Measurements from ENCODE around the gene DST.

The DST gene

GRCh38 chr6:56514395-56514794 is 128.3 kb downstream of the DST start:
- POLR2A ChIA-PET, result no interaction called here
- Histone ChIP-seq H3K27me3 (replicated peaks in 2 of 5; ENCODE audit: control insufficient read depth in 4 of 5, insufficient read depth in 5 of 5, low read length in 4 of 5) (no peaks in the 10 kb centered on the region), H3K4me1 (ENCODE audit: control extremely low read depth in 1 of 4, control insufficient read depth in 4 of 4, insufficient read depth in 4 of 4, low read length in 3 of 4) (peaks cover 0 to 14% (median 0%) of the 10 kb centered on the region in 4 experiments), H3K9me3 (ENCODE audit: control extremely low read depth in 1 of 5, control insufficient read depth in 4 of 5, insufficient read depth in 2 of 5, low read depth in 1 of 5, low read length in 4 of 5) (peaks cover 0 to 4% (median 0%) of the 10 kb centered on the region in 5 experiments), H3K27ac (ENCODE audit: insufficient read depth in 1 of 2, low read depth in 1 of 2, low read length in 2 of 2, poor library complexity in 1 of 2, severe bottlenecking in 2 of 2) (no peak overlapping the region), H3K36me3 (ENCODE audit: control insufficient read depth in 4 of 4, insufficient read depth in 4 of 4, low read length in 3 of 4) (peaks cover 4 to 15% (median 13%) of the 10 kb centered on the region in 4 experiments), H3K4me3 (ENCODE audit: control insufficient read depth in 1 of 7, extremely low read depth in 1 of 7, insufficient read depth in 4 of 7, low read depth in 2 of 7, low read length in 6 of 7) (no peak overlapping the region)
- WGBS (ENCODE audit: insufficient coverage), result 100% methylated on average over 1 of the region's 2 CpGs
- DNase-seq, result no peak
- CTCF ChIA-PET, result no interaction called here

- POLR2A ChIA-PET, result no interaction called here
- CTCF ChIA-PET, result interaction anchor here (0.6 to 1.0 kb wide), 2 partner anchors 8 to 13 kb away, joined by 3 to 5 read pairs; no protein-coding TSS in a partner anchor
These were observed 129.1 kb downstream of the DST start for GRCh38 chr6:56513631-56514030.

GRCh38 chr6:56511591-56511990 is 131.1 kb downstream of the DST start:
- no peak for DNase-seq
- POLR2A ChIA-PET, result no interaction called here
- Histone ChIP-seq H3K36me3 (ENCODE audit: control insufficient read depth in 4 of 4, insufficient read depth in 4 of 4, low read length in 3 of 4) (peaks cover 6 to 23% (median 14%) of the 10 kb centered on the region in 4 experiments), H3K4me3 (ENCODE audit: control insufficient read depth in 1 of 7, extremely low read depth in 1 of 7, insufficient read depth in 4 of 7, low read depth in 2 of 7, low read length in 6 of 7) (no peak overlapping the region), H3K9me3 (ENCODE audit: control extremely low read depth in 1 of 5, control insufficient read depth in 4 of 5, insufficient read depth in 2 of 5, low read depth in 1 of 5, low read length in 4 of 5) (no peaks in the 10 kb centered on the region), H3K27ac (ENCODE audit: insufficient read depth in 1 of 2, low read depth in 1 of 2, low read length in 2 of 2, poor library complexity in 1 of 2, severe bottlenecking in 2 of 2) (no peak overlapping the region), H3K27me3 (replicated peaks in 2 of 5; ENCODE audit: control insufficient read depth in 4 of 5, insufficient read depth in 5 of 5, low read length in 4 of 5) (no peaks in the 10 kb centered on the region), H3K4me1 (ENCODE audit: control extremely low read depth in 1 of 4, control insufficient read depth in 4 of 4, insufficient read depth in 4 of 4, low read length in 3 of 4) (peaks cover 0 to 17% (median 0%) of the 10 kb centered on the region in 4 experiments)
- 83% methylated on average over 1 of the region's 2 CpGs for WGBS (ENCODE audit: insufficient coverage)
- CTCF ChIA-PET, result no interaction called here

More at GRCh38 chr6:56513631-56514030, 129.1 kb downstream of the DST start:
- peaks cover 2 to 16% (median 11%) of the 10 kb centered on the region in 4 experiments for H3K36me3 ChIP-seq (ENCODE audit: control insufficient read depth in 4 of 4, insufficient read depth in 4 of 4, low read length in 3 of 4)
- whole genome bisulfite sequencing (ENCODE audit: insufficient coverage), result no CpG with 5 or more reads among the region's 1 CpG
- H3K27me3 ChIP-seq (replicated peaks in 2 of 5; ENCODE audit: control insufficient read depth in 4 of 5, insufficient read depth in 5 of 5, low read length in 4 of 5), result no peaks in the 10 kb centered on the region
- no peak for DNase-seq
- no peaks in the 10 kb centered on the region for H3K9me3 ChIP-seq (ENCODE audit: control extremely low read depth in 1 of 5, control insufficient read depth in 4 of 5, insufficient read depth in 2 of 5, low read depth in 1 of 5, low read length in 4 of 5)
- no peak overlapping the region for H3K27ac ChIP-seq (ENCODE audit: insufficient read depth in 1 of 2, low read depth in 1 of 2, low read length in 2 of 2, poor library complexity in 1 of 2, severe bottlenecking in 2 of 2)
- H3K4me1 ChIP-seq (ENCODE audit: control extremely low read depth in 1 of 4, control insufficient read depth in 4 of 4, insufficient read depth in 4 of 4, low read length in 3 of 4), result peaks cover 0 to 17% (median 0%) of the 10 kb centered on the region in 4 experiments
- no peak overlapping the region for H3K4me3 ChIP-seq (ENCODE audit: control insufficient read depth in 1 of 7, extremely low read depth in 1 of 7, insufficient read depth in 4 of 7, low read depth in 2 of 7, low read length in 6 of 7)

- WGBS (ENCODE audit: insufficient coverage), result 97% methylated on average over 3 of the region's 3 CpGs
These were observed 131.6 kb downstream of the DST start for GRCh38 chr6:56510984-56511531.

GRCh38 chr6:56509031-56509430 is 133.7 kb downstream of the DST start:
- CTCF ChIA-PET, result no interaction called here
- H3K27ac ChIP-seq (ENCODE audit: insufficient read depth in 1 of 2, low read depth in 1 of 2, low read length in 2 of 2, poor library complexity in 1 of 2, severe bottlenecking in 2 of 2), result no peak overlapping the region
- no CpG with 5 or more reads among the region's 3 CpGs for WGBS (ENCODE audit: insufficient coverage)
- peaks cover 8 to 27% (median 17%) of the 10 kb centered on the region in 4 experiments for H3K36me3 ChIP-seq (ENCODE audit: control insufficient read depth in 4 of 4, insufficient read depth in 4 of 4, low read length in 3 of 4)
- H3K9me3 ChIP-seq (ENCODE audit: control extremely low read depth in 1 of 5, control insufficient read depth in 4 of 5, insufficient read depth in 2 of 5, low read depth in 1 of 5, low read length in 4 of 5), result no peaks in the 10 kb centered on the region
- no peak for DNase-seq
- H3K4me1 ChIP-seq (ENCODE audit: control extremely low read depth in 1 of 4, control insufficient read depth in 4 of 4, insufficient read depth in 4 of 4, low read length in 3 of 4), result peaks cover 0 to 8% (median 0%) of the 10 kb centered on the region in 4 experiments
- POLR2A ChIA-PET, result no interaction called here
- H3K27me3 ChIP-seq (replicated peaks in 2 of 5; ENCODE audit: control insufficient read depth in 4 of 5, insufficient read depth in 5 of 5, low read length in 4 of 5), result no peaks in the 10 kb centered on the region
- H3K4me3 ChIP-seq (ENCODE audit: control insufficient read depth in 1 of 7, extremely low read depth in 1 of 7, insufficient read depth in 4 of 7, low read depth in 2 of 7, low read length in 6 of 7), result no peak overlapping the region

More at GRCh38 chr6:56510984-56511531, 131.6 kb downstream of the DST start:
- Histone ChIP-seq H3K36me3 (ENCODE audit: control insufficient read depth in 4 of 4, insufficient read depth in 4 of 4, low read length in 3 of 4) (peaks cover 8 to 26% (median 17%) of the 10 kb centered on the region in 4 experiments), H3K27me3 (replicated peaks in 2 of 5; ENCODE audit: control insufficient read depth in 4 of 5, insufficient read depth in 5 of 5, low read length in 4 of 5) (no peaks in the 10 kb centered on the region), H3K27ac (ENCODE audit: insufficient read depth in 1 of 2, low read depth in 1 of 2, low read length in 2 of 2, poor library complexity in 1 of 2, severe bottlenecking in 2 of 2) (no peak overlapping the region), H3K4me3 (ENCODE audit: control insufficient read depth in 1 of 7, extremely low read depth in 1 of 7, insufficient read depth in 4 of 7, low read depth in 2 of 7, low read length in 6 of 7) (no peak overlapping the region), H3K4me1 (ENCODE audit: control extremely low read depth in 1 of 4, control insufficient read depth in 4 of 4, insufficient read depth in 4 of 4, low read length in 3 of 4) (peaks cover 0 to 16% (median 0%) of the 10 kb centered on the region in 4 experiments), H3K9me3 (ENCODE audit: control extremely low read depth in 1 of 5, control insufficient read depth in 4 of 5, insufficient read depth in 2 of 5, low read depth in 1 of 5, low read length in 4 of 5) (no peaks in the 10 kb centered on the region)
- POLR2A ChIA-PET, result no interaction called here
- CTCF ChIA-PET, result no interaction called here
- no peak for DNase-seq

- Histone ChIP-seq H3K27ac (ENCODE audit: insufficient read depth in 1 of 2, low read depth in 1 of 2, low read length in 2 of 2, poor library complexity in 1 of 2, severe bottlenecking in 2 of 2) (no peak overlapping the region), H3K27me3 (replicated peaks in 2 of 5; ENCODE audit: control insufficient read depth in 4 of 5, insufficient read depth in 5 of 5, low read length in 4 of 5) (no peaks in the 10 kb centered on the region), H3K9me3 (ENCODE audit: control extremely low read depth in 1 of 5, control insufficient read depth in 4 of 5, insufficient read depth in 2 of 5, low read depth in 1 of 5, low read length in 4 of 5) (no peaks in the 10 kb centered on the region), H3K4me3 (ENCODE audit: control insufficient read depth in 1 of 7, extremely low read depth in 1 of 7, insufficient read depth in 4 of 7, low read depth in 2 of 7, low read length in 6 of 7) (no peak overlapping the region), H3K36me3 (ENCODE audit: control insufficient read depth in 4 of 4, insufficient read depth in 4 of 4, low read length in 3 of 4) (peaks cover 4 to 27% (median 17%) of the 10 kb centered on the region in 4 experiments), H3K4me1 (ENCODE audit: control extremely low read depth in 1 of 4, control insufficient read depth in 4 of 4, insufficient read depth in 4 of 4, low read length in 3 of 4) (peaks cover 0 to 14% (median 1%) of the 10 kb centered on the region in 4 experiments)
- ChIA-PET POLR2A (no interaction called here), CTCF (no interaction called here)
- DNase-seq, result no peak
- 98% methylated on average over 4 of the region's 4 CpGs for WGBS (ENCODE audit: insufficient coverage)
These were observed 135.2 kb downstream of the DST start for GRCh38 chr6:56507517-56507916.

- H3K27me3 ChIP-seq (replicated peaks in 2 of 5; ENCODE audit: control insufficient read depth in 4 of 5, insufficient read depth in 5 of 5, low read length in 4 of 5), result no peaks in the 10 kb centered on the region
- no peaks in the 10 kb centered on the region for H3K9me3 ChIP-seq (ENCODE audit: control extremely low read depth in 1 of 5, control insufficient read depth in 4 of 5, insufficient read depth in 2 of 5, low read depth in 1 of 5, low read length in 4 of 5)
- H3K27ac ChIP-seq (ENCODE audit: insufficient read depth in 1 of 2, low read depth in 1 of 2, low read length in 2 of 2, poor library complexity in 1 of 2, severe bottlenecking in 2 of 2), result no peak overlapping the region
- ChIA-PET POLR2A (interaction anchor here (0.6 to 0.7 kb wide), 2 partner anchors 36 to 256 kb away, joined by 3 to 5 read pairs; no protein-coding TSS in a partner anchor), CTCF (interaction anchor here (0.6 to 1.3 kb wide), 4 partner anchors 8 to 193 kb away, joined by 3 to 5 read pairs (median 4); no protein-coding TSS in a partner anchor)
- H3K4me3 ChIP-seq (ENCODE audit: control insufficient read depth in 1 of 7, extremely low read depth in 1 of 7, insufficient read depth in 4 of 7, low read depth in 2 of 7, low read length in 6 of 7), result no peak overlapping the region
- peaks cover 0 to 17% (median 1%) of the 10 kb centered on the region in 4 experiments for H3K4me1 ChIP-seq (ENCODE audit: control extremely low read depth in 1 of 4, control insufficient read depth in 4 of 4, insufficient read depth in 4 of 4, low read length in 3 of 4)
- H3K36me3 ChIP-seq (ENCODE audit: control insufficient read depth in 4 of 4, insufficient read depth in 4 of 4, low read length in 3 of 4), result peaks cover 8 to 27% (median 17%) of the 10 kb centered on the region in 4 experiments
- WGBS (ENCODE audit: insufficient coverage), result no CpG with 5 or more reads among the region's 2 CpGs
- DNase-seq, result no peak
These were observed 137.0 kb downstream of the DST start for GRCh38 chr6:56505512-56506260.

Data from common myeloid progenitor, CD34-positive (primary cell).